Measurements from ENCODE around the gene TLCD1.

The TLCD1 gene

GRCh38 chr17:28726226-28726626, at the start of gene TLCD1:
Gene TLCD1 (minus strand): TSS chr17:28726233. CDS start chr17:28726097, 136 bp downstream.
- peak; percentile 83 for DNase-seq

GRCh38 chr17:28774206-28774605, 48.2 kb upstream of the TLCD1 start:
- no peak for DNase-seq

- DNase-seq = no peak
Observed at GRCh38 chr17:28773736-28774135, 47.7 kb upstream of the TLCD1 start.

GRCh38 chr17:28765038-28765437, 39.0 kb upstream of the TLCD1 start:
- no peak for DNase-seq

- DNase-seq = peak; percentile 84
Observed at GRCh38 chr17:28763804-28764266, 37.8 kb upstream of the TLCD1 start.

- peak; percentile 66 for DNase-seq
Observed at GRCh38 chr17:28763137-28763799, 37.2 kb upstream of the TLCD1 start.

GRCh38 chr17:28760601-28761562, 34.8 kb upstream of the TLCD1 start:
- no peak for DNase-seq

- no peak for DNase-seq
Observed at GRCh38 chr17:28759256-28759865, 33.3 kb upstream of the TLCD1 start.

GRCh38 chr17:28758411-28759121, 32.5 kb upstream of the TLCD1 start:
- DNase-seq = no peak

GRCh38 chr17:28756049-28756804, 30.2 kb upstream of the TLCD1 start:
- DNase-seq = no peak

GRCh38 chr17:28755486-28755885, 29.5 kb upstream of the TLCD1 start:
- no peak for DNase-seq

- no peak for DNase-seq
Observed at GRCh38 chr17:28751600-28752366, 25.8 kb upstream of the TLCD1 start.

GRCh38 chr17:28750178-28751047, 24.4 kb upstream of the TLCD1 start:
- DNase-seq = peak; percentile 95

- no peak for DNase-seq
Observed at GRCh38 chr17:28749516-28750177, 23.6 kb upstream of the TLCD1 start.

GRCh38 chr17:28748852-28749515, 23.0 kb upstream of the TLCD1 start:
- DNase-seq = no peak

GRCh38 chr17:28747801-28748750, 22.0 kb upstream of the TLCD1 start:
- no peak for DNase-seq

- no peak for DNase-seq
Observed at GRCh38 chr17:28747051-28747691, 21.1 kb upstream of the TLCD1 start.

Measured in activated CD4-positive, alpha-beta T cell treated with anti-CD3 and anti-CD28 coated beads, Interleukin-2, Interleukin-6, amounts not matched to agents 100 ng/mL and 50 ng/mL, durations not matched to agents 16 hours and 8 hours (primary cell).